HG03460 (cell line): Measurements from ENCODE around the gene GNAS.

ENCODE experiments used
- ATAC-seq: cut with Tn5 transposase; IDR thresholded peaks from one replicate; pipeline ENCODE4 v1.9.1; 2021; ENCODE audit not compliant: unreplicated experiment

GNAS gene

DNA sequence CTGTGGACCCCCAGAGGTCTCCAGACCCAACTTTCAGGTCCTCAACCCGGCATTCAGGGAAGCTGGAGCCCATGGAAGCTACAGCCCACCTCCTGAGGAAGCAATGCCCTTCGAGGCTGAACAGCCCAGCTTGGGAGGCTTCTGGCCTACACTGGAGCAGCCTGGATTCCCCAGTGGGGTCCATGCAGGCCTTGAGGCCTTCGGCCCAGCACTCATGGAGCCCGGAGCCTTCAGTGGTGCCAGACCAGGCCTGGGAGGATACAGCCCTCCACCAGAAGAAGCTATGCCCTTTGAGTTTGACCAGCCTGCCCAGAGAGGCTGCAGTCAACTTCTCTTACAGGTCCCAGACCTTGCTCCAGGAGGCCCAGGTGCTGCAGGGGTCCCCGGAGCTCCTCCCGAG is 950 bp downstream of the GNAS start:
- no peak for ATAC-seq

DNA sequence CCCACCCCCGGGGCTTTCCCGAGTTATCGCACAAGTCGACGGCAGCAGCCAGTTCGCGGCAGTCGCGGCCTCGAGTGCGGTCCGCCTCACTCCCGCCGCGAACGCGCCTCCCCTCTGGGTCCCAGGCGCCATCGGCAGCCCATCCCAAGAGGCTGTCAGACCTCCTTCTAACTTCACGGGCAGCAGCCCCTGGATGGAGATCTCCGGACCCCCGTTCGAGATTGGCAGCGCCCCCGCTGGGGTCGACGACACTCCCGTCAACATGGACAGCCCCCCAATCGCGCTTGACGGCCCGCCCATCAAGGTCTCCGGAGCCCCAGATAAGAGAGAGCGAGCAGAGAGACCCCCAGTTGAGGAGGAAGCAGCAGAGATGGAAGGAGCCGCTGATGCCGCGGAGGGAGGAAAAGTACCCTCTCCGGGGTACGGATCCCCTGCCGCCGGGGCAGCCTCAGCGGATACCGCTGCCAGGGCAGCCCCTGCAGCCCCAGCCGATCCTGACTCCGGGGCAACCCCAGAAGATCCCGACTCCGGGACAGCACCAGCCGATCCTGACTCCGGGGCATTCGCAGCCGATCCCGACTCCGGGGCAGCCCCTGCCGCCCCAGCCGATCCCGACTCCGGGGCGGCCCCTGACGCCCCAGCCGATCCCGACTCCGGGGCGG is 1.6 kb downstream of the GNAS start:
- ATAC-seq = no peak

GRCh38 chr20:58854638-58855471 is 2.3 kb downstream of the GNAS start:
- no peak for ATAC-seq

- ATAC-seq = no peak
Observed at GRCh38 chr20:58855506-58856389, 3.2 kb downstream of the GNAS start.

GRCh38 chr20:58863044-58863790 is 10.7 kb downstream of the GNAS start:
- ATAC-seq = no peak

DNA sequence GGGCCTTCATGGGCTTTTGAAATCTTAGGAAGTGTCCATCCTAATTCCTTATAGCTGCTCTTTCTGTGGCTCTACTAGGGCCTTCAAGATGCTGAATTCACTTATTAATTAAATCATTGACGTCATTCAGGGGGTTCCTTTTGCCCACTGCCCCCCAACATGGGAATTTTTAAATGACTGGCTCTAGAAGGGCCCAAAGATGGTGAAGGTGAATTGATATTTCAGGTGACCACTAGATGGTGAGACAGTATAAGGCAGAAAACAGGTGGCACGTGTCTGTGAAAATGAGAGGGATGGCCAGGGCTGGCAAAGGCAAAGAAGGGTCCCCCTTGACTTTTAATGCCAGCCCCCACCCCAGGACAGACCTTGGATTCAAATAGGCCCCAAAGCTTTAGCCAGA is 11.8 kb downstream of the GNAS start:
- no peak for ATAC-seq

DNA sequence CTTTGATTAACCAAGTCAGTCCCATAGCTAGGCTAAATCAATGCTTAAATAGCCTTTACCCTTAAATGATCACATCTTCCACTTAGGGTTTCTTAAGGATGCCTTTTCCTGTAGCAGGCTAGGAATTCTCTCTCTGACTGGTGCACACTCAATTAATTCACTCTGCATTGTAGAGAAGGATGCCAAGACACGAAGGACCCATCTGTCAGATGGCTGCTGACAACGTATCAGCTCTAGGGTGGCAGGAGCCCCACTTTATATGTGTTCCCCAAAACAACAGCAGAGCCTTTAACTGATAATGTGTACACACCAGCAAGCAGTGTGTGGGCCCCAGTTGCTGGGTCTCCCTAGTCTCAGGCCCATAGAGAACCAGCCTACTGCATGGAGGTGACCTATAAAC is 13.3 kb downstream of the GNAS start:
- no peak for ATAC-seq

DNA sequence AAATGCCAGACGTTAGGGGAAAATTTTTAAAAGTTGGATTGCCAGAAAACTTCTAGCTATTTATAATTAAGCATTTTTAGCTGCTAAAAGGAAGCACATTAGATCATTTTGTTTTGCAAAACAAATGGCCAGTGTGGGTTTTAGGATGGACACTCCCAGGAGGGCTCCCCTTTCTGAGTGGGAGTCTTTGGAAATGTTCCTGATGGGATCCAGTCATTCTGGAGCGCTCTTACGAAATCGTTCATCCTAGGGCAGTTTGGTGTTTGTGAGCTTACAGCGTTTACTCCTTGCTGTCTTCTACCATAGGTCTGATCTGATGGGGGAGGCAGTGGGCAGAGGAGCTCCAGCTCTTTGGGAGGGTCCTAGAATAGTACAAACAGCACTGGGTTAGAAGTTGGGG is 14.7 kb downstream of the GNAS start:
- ATAC-seq = no peak

DNA sequence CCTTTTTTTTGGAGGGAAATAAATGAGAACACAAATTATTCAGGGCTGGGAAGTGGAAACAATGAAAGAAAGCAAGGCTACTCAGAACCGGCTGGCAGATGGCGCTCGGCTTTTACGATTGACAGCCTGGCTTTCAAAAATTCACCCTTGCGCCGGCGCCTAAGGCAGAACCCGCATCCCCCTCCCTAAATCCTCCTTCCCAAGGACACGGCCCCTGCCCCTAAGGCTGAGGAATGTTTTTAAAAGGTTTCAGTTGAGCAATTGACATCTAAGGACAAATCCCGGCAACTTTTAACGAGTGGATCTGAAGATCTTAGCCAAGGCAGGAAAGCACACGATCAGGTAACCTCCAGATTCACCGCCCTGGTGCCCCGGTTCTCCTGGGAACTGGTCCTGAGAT is 16.3 kb downstream of the GNAS start:
- ATAC-seq = no peak

- no peak for ATAC-seq
Observed at GRCh38 chr20:58869662-58870227, 17.2 kb downstream of the GNAS start.

DNA sequence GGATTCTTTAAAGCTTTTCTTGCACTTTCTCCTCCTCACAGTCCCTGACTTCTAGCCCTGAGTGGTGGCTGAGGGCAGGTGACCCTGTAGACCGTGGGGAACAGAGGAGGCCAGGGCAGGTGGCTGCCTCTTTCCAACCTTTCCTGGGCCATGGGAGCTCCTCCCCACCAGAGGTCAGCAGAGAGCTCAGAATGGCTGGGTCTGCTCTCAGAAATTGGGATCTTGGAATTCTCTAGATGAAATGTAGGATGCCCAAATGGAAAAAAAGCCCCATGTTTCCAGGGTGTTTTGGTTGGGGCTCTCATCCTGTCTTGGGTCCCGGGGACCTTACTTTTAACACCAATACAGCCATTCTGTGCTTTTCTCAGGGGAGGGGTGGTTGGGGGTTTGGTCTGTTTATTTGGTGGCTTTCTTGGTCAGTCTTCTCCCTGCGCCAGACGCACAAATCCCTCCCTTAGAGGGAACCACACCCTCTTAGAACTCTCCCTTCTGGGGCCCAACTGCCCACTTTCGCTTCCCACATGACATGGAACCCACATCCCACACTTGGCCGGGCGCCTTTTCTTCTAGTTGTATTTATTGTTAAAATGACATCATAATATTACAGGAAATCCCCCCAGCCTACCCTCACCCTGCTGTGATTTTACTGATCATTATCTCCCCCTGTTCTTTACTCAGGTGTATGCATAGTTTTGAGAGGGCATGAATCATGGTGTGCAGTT is 17.9 kb downstream of the GNAS start:
- ATAC-seq = no peak

DNA sequence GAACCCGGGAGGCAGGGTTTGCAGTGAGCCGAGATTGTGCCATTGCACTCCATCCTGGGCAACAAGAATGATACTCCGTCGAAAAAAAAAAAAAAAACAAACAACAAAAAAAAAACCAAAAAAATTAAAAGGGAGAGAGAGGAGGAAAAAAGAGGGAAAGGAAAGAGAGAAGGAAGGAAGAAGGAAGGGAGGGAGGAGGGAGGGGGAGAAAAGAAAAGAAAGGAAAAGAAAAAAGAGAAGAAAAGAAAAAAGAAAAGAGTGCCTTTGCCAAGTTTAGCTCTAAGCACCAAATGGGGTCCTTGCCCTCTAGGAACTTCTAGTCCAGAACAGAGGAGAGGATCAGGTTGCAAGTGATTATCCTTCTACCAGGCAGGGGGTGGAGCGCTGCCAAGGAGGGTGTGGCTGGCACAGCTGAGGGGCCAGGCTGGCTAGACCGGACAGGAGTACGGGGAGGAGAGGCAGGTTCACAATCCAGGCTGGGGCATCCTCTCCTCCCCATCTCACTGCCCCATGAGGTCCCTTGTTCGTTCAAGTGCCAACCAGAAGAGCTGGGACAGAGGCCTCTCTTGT is 19.1 kb downstream of the GNAS start:
- ATAC-seq = no peak

GRCh38 chr20:58874469-58874868 is 22.0 kb downstream of the GNAS start:
- ATAC-seq = no peak

DNA sequence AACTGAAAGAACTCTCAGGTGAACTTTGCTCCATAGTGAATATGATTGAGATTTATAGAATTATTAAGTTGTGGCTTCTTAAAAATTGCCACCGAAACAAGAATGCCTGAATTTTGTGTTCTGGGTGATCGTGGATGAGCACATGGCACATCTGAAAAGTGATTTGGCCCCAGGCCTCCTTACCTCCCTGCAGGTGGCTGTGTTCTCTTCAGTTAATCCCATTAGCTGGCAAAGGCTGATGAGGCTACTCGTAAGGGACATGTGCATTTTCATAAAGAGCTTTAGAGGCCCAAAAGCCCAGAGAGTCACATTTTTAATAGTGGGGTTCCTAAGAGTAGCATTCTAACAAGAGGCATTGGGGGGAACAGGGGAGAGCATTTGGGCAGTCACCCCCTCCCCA is 22.6 kb downstream of the GNAS start:
- no peak for ATAC-seq

GRCh38 chr20:58875541-58876134 is 23.1 kb downstream of the GNAS start:
- no peak for ATAC-seq

GRCh38 chr20:58876437-58876836 is 23.9 kb downstream of the GNAS start:
- no peak for ATAC-seq

- no peak for ATAC-seq
Observed at GRCh38 chr20:58877050-58877975, 24.8 kb downstream of the GNAS start.

- ATAC-seq = no peak
Observed at GRCh38 chr20:58877976-58878360, 25.5 kb downstream of the GNAS start.
